ENCODE measurements around the gene ZNF558.
"Not testable (repeated sequence)": the region's sequence is repeated elsewhere in the genome, so short reads cannot be mapped to it uniquely, and the experiment has no call there.

Gene ZNF558

DNA sequence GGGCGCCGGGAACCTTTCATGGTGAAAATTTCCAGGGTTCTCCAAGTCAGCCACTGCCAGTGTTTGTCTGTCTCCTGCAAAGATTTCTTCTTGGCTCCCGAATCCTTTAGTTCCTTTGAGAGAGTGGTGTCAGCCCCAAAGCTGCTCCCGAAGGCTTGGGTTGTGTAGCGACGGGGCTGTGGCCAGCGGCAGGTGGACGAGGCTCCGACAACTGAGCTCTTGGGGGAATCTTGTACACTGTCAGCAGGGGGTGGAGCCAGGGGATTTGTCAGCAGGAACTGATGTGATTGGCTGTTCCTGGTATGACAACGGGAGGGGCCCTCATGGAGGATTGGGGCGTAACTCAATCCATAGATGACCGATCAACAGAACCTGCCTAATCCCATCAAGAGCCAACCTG lies 58.5 kb downstream of the ZNF558 start:
- not testable (repeated sequence) for DNase-seq

DNA sequence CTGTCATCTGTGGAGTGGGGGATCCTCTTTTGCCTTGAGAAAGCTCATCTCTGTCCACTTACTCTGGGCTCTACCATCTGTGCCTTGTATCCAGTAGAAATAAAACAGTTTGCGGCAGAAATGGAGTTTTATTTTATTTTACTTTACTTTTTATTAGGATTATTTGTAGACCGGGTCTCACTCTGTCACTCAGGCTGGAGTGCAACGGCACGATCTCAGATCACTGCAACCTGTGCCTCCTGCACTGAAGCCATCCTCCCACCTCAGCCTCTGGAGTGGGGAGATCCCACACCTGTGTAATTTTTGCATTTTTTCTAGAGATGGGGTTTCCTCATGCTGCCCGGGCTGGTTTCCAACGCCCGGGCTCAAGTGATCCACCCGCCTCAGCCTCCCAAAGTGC lies 62.8 kb downstream of the ZNF558 start:
- DNase-seq, result not testable (repeated sequence)

DNA sequence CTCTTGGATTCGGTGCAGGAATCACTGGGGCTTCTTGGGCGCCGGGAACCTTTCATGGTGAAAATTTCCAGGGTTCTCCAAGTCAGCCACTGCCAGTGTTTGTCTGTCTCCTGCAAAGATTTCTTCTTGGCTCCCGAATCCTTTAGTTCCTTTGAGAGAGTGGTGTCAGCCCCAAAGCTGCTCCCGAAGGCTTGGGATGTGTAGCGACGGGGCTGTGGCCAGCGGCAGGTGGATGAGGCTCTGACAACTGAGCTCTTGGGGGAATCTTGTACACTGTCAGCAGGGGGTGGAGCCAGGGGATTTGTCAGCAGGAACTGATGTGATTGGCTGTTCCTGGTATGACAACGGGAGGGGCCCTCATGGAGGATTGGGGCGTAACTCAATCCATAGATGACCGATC lies 64.8 kb downstream of the ZNF558 start:
- not testable (repeated sequence) for DNase-seq

Data from CD4-positive, alpha-beta T cell treated with Interleukin-4 for 1 hour (primary cell).